Measurements from ENCODE around the gene PIGA.

GRCh38 chrX:15277604-15278003 is 57.7 kb downstream of the PIGA start:
- TF ChIP-seq POLR2A (IDR thresholded peaks at IDR 0.05), result no peak
- TF ChIP-seq CTCF (IDR thresholded peaks at IDR 0.05), result no peak
- no peak for TF ChIP-seq EP300 (IDR thresholded peaks at IDR 0.05)

Measured in tibial nerve (tissue), 4 donors.